Endodermal cell (in vitro differentiated cells): Measurements from ENCODE around the gene EVI2B. TPM values are rescaled to one million over a fixed set of nuclear protein-coding genes. Genes with fewer than 3 reads are reported as not detected.

Experiments
- DNase-seq: peaks from one replicate; pipeline ENCODE4 v3.0.0-alpha.2; 2017
- H3K27ac ChIP-seq: 2 replicates; pipeline ENCODE4 v1.5.1; 2013; ENCODE audit warnings: mild to moderate bottlenecking, low read depth, low read length, moderate library complexity
- H3K27me3 ChIP-seq: 2 replicates; pipeline ENCODE4 v1.6.1; 2013; ENCODE audit warnings: mild to moderate bottlenecking, low read length, moderate library complexity; ENCODE audit not compliant: insufficient read depth, control insufficient read depth, poor library complexity, severe bottlenecking
- H3K36me3 ChIP-seq: 2 replicates; pipeline ENCODE4 v1.7.0; 2013; ENCODE audit warnings: mild to moderate bottlenecking, low read length, moderate library complexity; ENCODE audit not compliant: control insufficient read depth, insufficient read depth
- H3K4me1 ChIP-seq: one replicate; pipeline ENCODE4 v1.7.0; 2013; ENCODE audit warnings: low read length; ENCODE audit not compliant: control insufficient read depth, insufficient read depth
- H3K4me3 ChIP-seq: 2 replicates; pipeline ENCODE4 v1.5.1; 2013; ENCODE audit warnings: mild to moderate bottlenecking, low read length, moderate library complexity
- H3K9ac ChIP-seq: 2 replicates; pipeline ENCODE4 v1.6.1; 2013; ENCODE audit warnings: mild to moderate bottlenecking, low read length, moderate library complexity; ENCODE audit not compliant: poor library complexity, severe bottlenecking; ENCODE audit errors: extremely low read depth
- H3K9me3 ChIP-seq: 2 replicates; pipeline ENCODE4 v1.6.1; 2013; ENCODE audit warnings: mild to moderate bottlenecking, low read length, moderate library complexity; ENCODE audit not compliant: control insufficient read depth
- H3K27ac Mint-ChIP-seq: 2 replicates; pipeline ENCODE4 v1.8.0; 2020; ENCODE audit warnings: mixed read lengths
- H3K27me3 Mint-ChIP-seq: 2 replicates; pipeline ENCODE4 v1.8.0; 2021; ENCODE audit warnings: mild to moderate bottlenecking, mixed read lengths; ENCODE audit not compliant: insufficient read depth
- H3K36me3 Mint-ChIP-seq: 2 replicates; pipeline ENCODE4 v1.8.0; 2020; ENCODE audit warnings: low read depth, mixed read lengths
- H3K4me1 Mint-ChIP-seq: 2 replicates; pipeline ENCODE4 v1.8.0; 2020; ENCODE audit warnings: mixed read lengths
- H3K4me3 Mint-ChIP-seq: 2 replicates; pipeline ENCODE4 v1.8.0; 2020; ENCODE audit warnings: mild to moderate bottlenecking, moderate library complexity, mixed read lengths
- H3K9me3 Mint-ChIP-seq: 2 replicates; pipeline ENCODE4 v1.8.0; 2020; ENCODE audit warnings: mild to moderate bottlenecking, mixed read lengths
- CTCF ChIP-seq: fragments of 200-600 bp; sonication (generic); conservative IDR thresholded peaks from 2 replicates; pipeline ENCODE4 v1.5.0; 2021; ENCODE audit warnings: antibody characterized with exemption, mild to moderate bottlenecking
- whole genome bisulfite sequencing, 2 experiments: methylation state at CpG; one replicate each; pipeline versions ENCODE4 v1.1.5 to v1.1.7; 2013; ENCODE audit warnings: missing lambda C conversion rate in 2 of 2, mixed read lengths in 1 of 2; ENCODE audit not compliant: insufficient coverage in 1 of 2, insufficient read length in 1 of 2; 5-methylcytosine and 5-hydroxymethylcytosine counted together
- total RNA-seq, 2 donors: library from RNA; stranded (reverse); fragmentation: NEBNext Ultra II Directional in 1 of 2; extraction: Animal tissue kit (Norgen Biotek cat#: 25700) in 1 of 2; gene quantifications; 2 replicates in 1 of 2; 3 replicates in 1 of 2; pipeline ENCODE4 v1.2.1, GENCODE V29; 2021

The EVI2B gene
- total RNA-seq, 2 donors from 2014 or later, result not detected

GRCh38 chr17:31321481-31321880 is 7.6 kb upstream of the EVI2B start, which contains the start of gene EVI2A:
Gene EVI2A, minus strand, starts transcription at chr17:31321622. Its CDS starts 2,609 bp downstream, at chr17:31319013.
- Histone ChIP-seq H3K4me3 (no peak within 1 kb of the TSS), H3K27ac (no peak within 1 kb of the TSS), H3K27me3 (no peaks in the 10 kb centered on the region), H3K9me3 (no peaks in the 10 kb centered on the region), H3K9ac (no peak within 1 kb of the TSS), H3K36me3 (peaks cover 15% of the 10 kb centered on the region), H3K4me1 (no peaks in the 10 kb centered on the region)
- H3K27ac Mint-ChIP-seq, result no peak within 1 kb of the TSS
- H3K27me3 Mint-ChIP-seq, result no peaks in the 10 kb centered on the region
- H3K4me3 Mint-ChIP-seq, result no peak within 1 kb of the TSS
- TF ChIP-seq CTCF, result no peak
- peaks cover 3% of the 10 kb centered on the region for H3K4me1 Mint-ChIP-seq
- H3K9me3 Mint-ChIP-seq, result no peaks in the 10 kb centered on the region
- WGBS, 2 experiments, result 80 to 93% methylated on average over 2 to 3 of the region's 3 CpGs
- DNase-seq, result no peak
- H3K36me3 Mint-ChIP-seq, result peaks cover 18% of the 10 kb centered on the region

- H3K4me1 Mint-ChIP-seq, result peaks cover 3% of the 10 kb centered on the region
- no peak overlapping the region for H3K4me3 ChIP-seq
- no peak for DNase-seq
- H3K4me1 ChIP-seq, result no peaks in the 10 kb centered on the region
- no peaks in the 10 kb centered on the region for H3K9me3 Mint-ChIP-seq
- no peak overlapping the region for H3K27ac Mint-ChIP-seq
- H3K27ac ChIP-seq, result no peak overlapping the region
- no peak for TF ChIP-seq CTCF
- no peaks in the 10 kb centered on the region for H3K9me3 ChIP-seq
- peaks cover 11% of the 10 kb centered on the region for H3K36me3 ChIP-seq
- no peak overlapping the region for H3K9ac ChIP-seq
- H3K27me3 Mint-ChIP-seq, result no peaks in the 10 kb centered on the region
- H3K36me3 Mint-ChIP-seq, result peaks cover 14% of the 10 kb centered on the region
- no peak overlapping the region for H3K4me3 Mint-ChIP-seq
- H3K27me3 ChIP-seq, result no peaks in the 10 kb centered on the region
- WGBS, 2 experiments, result 89 to 100% methylated on average over 1 of the region's 1 CpG
Measured at GRCh38 chr17:31320791-31321190, 6.9 kb upstream of the EVI2B start.

GRCh38 chr17:31320241-31320640 is 6.4 kb upstream of the EVI2B start:
- Histone ChIP-seq H3K9ac (no peak overlapping the region), H3K36me3 (peaks cover 5% of the 10 kb centered on the region), H3K27me3 (no peaks in the 10 kb centered on the region), H3K9me3 (no peaks in the 10 kb centered on the region), H3K4me3 (no peak overlapping the region), H3K4me1 (no peaks in the 10 kb centered on the region), H3K27ac (no peak overlapping the region)
- no peak overlapping the region for H3K27ac Mint-ChIP-seq
- no peak for TF ChIP-seq CTCF
- no peaks in the 10 kb centered on the region for H3K27me3 Mint-ChIP-seq
- H3K36me3 Mint-ChIP-seq, result peaks cover 12% of the 10 kb centered on the region
- no peak for DNase-seq
- 80% methylated on average over 1 of the region's 2 CpGs; no CpG with 5 or more reads in 1 of the 2 experiments for WGBS, 2 experiments
- H3K4me3 Mint-ChIP-seq, result no peak overlapping the region
- H3K9me3 Mint-ChIP-seq, result no peaks in the 10 kb centered on the region
- H3K4me1 Mint-ChIP-seq, result peaks cover 3% of the 10 kb centered on the region
